ENCODE results near the gene ENTPD7. TPM values are rescaled to one million over a fixed set of nuclear protein-coding genes. Genes with fewer than 3 reads are reported as not detected.

ENTPD7 gene
- total RNA-seq = 5.2 and 6.2 TPM in 2 replicates

- DNase-seq = peak; percentile 82
- Mint-ChIP-seq H3K36me3 (ENCODE audit: low read depth) (peaks cover 16% of the 10 kb centered on the region), H3K9me3 (no peaks in the 10 kb centered on the region), H3K4me3 (peak within 1 kb of the TSS; percentile 85), H3K27me3 (peaks cover 5% of the 10 kb centered on the region), H3K27ac (peak within 1 kb of the TSS; percentile 70), H3K4me1 (peaks cover 19% of the 10 kb centered on the region)
- POLR2A ChIA-PET = interaction anchor here (0.6 to 2.8 kb wide), 7 partner anchors 16 to 1525 kb away, joined by 3 to 33 read pairs (median 4); partner anchors contain the start of genes COX15, CUTC, GOT1 and R3HCC1L
- peak; percentile 99 for ATAC-seq (ENCODE audit: low read depth)
- TF ChIP-seq, protein P1, sequence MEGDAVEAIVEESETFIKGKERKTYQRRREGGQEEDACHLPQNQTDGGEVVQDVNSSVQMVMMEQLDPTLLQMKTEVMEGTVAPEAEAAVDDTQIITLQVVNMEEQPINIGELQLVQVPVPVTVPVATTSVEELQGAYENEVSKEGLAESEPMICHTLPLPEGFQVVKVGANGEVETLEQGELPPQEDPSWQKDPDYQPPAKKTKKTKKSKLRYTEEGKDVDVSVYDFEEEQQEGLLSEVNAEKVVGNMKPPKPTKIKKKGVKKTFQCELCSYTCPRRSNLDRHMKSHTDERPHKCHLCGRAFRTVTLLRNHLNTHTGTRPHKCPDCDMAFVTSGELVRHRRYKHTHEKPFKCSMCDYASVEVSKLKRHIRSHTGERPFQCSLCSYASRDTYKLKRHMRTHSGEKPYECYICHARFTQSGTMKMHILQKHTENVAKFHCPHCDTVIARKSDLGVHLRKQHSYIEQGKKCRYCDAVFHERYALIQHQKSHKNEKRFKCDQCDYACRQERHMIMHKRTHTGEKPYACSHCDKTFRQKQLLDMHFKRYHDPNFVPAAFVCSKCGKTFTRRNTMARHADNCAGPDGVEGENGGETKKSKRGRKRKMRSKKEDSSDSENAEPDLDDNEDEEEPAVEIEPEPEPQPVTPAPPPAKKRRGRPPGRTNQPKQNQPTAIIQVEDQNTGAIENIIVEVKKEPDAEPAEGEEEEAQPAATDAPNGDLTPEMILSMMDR (IDR thresholded peaks at IDR 0.05) = no peak
- CTCF ChIA-PET = interaction anchor here (1.0 to 1.4 kb wide), 4 partner anchors 33 to 876 kb away, joined by 3 to 4 read pairs (median 3); partner anchors contain the start of gene HIF1AN
- intact Hi-C loops (cut with micrococcal nuclease) = loop anchor here (1.0 kb wide), 2 partner anchors 39 to 73 kb away; partner anchors contain the start of genes COX15, CUTC and SLC25A28
Measured at GRCh38 chr10:99659031-99659867, at the start of gene ENTPD7. TSS of gene ENTPD7 (plus strand) at chr10:99659509. CDS start at chr10:99659957, 448 bp downstream.

- TF ChIP-seq, protein P1 (IDR thresholded peaks at IDR 0.05) = no peak
- DNase-seq = no peak
- Mint-ChIP-seq H3K9me3 (no peaks in the 10 kb centered on the region), H3K27me3 (no peaks in the 10 kb centered on the region), H3K4me3 (no peak overlapping the region), H3K4me1 (peaks cover 34% of the 10 kb centered on the region), H3K27ac (no peak overlapping the region), H3K36me3 (ENCODE audit: low read depth) (peaks cover 51% of the 10 kb centered on the region)
- intact Hi-C loops (cut with micrococcal nuclease) = loop anchor here (10.0 kb wide), 1 partner anchor 105 kb away; no protein-coding TSS in a partner anchor
- POLR2A ChIA-PET = interaction anchor here (0.6 to 1.8 kb wide), 2 partner anchors 8 to 375 kb away, joined by 3 to 5 read pairs; no protein-coding TSS in a partner anchor
- ATAC-seq (ENCODE audit: low read depth) = no peak
- CTCF ChIA-PET = interaction anchor here (1.1 to 9.1 kb wide), 5 partner anchors 8 to 218 kb away, joined by 3 to 150 read pairs (median 10); no protein-coding TSS in a partner anchor
Measured at GRCh38 chr10:99610221-99610620, 49.1 kb upstream of the ENTPD7 start.

DNA sequence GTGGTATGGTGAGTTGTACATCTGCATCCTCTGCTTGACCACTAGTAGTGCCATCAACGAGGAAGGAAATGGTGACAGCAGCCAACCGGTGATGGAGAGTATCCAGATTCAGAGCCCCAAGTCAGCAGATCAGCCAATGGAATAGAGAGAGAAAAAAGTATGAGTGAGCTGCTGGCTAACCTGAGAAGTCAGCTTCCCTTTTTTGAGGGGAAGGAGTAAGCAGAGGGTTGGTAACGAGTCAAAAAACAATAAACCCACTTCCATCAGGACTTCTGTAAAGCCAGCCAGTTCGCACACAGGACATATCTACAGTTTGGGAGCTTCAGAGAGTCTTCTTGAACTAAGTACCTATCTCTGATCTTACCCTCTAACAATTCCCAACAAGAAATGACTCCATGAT is 48.0 kb upstream of the ENTPD7 start:
- peaks cover 42% of the 10 kb centered on the region for H3K4me1 Mint-ChIP-seq
- peak overlapping the region; percentile 50 for H3K27ac Mint-ChIP-seq
- no peak overlapping the region for H3K4me3 Mint-ChIP-seq
- H3K27me3 Mint-ChIP-seq = no peaks in the 10 kb centered on the region
- H3K36me3 Mint-ChIP-seq (ENCODE audit: low read depth) = peaks cover 55% of the 10 kb centered on the region
- H3K9me3 Mint-ChIP-seq = no peaks in the 10 kb centered on the region
- DNase-seq (no peak), ATAC-seq (ENCODE audit: low read depth) (no peak)
- ChIA-PET POLR2A (interaction anchor here (0.9 to 1.4 kb wide), 4 partner anchors 9 to 1742 kb away, joined by 3 to 5 read pairs (median 3); partner anchors contain the start of genes GOT1 and SLC25A28), CTCF (interaction anchor here (1.1 to 9.1 kb wide), 8 partner anchors 11 to 219 kb away, joined by 3 to 150 read pairs (median 9); partner anchors contain the start of gene GOT1)
- intact Hi-C loops (cut with micrococcal nuclease) = loop anchor here (10.0 kb wide), 1 partner anchor 103 kb away; no protein-coding TSS in a partner anchor
- TF ChIP-seq, protein P1 (IDR thresholded peaks at IDR 0.05) = no peak

GRCh38 chr10:99612167-99612831 is 47.0 kb upstream of the ENTPD7 start:
- Mint-ChIP-seq H3K36me3 (ENCODE audit: low read depth) (peaks cover 58% of the 10 kb centered on the region), H3K4me3 (no peak overlapping the region)
- TF ChIP-seq, protein P1 (IDR thresholded peaks at IDR 0.05) = peak; percentile 89

More at GRCh38 chr10:99612167-99612831, 47.0 kb upstream of the ENTPD7 start:
- DNase-seq = peak; percentile 19
- CTCF ChIA-PET = interaction anchor here (0.7 to 9.1 kb wide), 13 partner anchors 8 to 224 kb away, joined by 3 to 150 read pairs (median 6); partner anchors contain the start of genes ENTPD7, GOT1 and SLC25A28
- Mint-ChIP-seq H3K27me3 (no peaks in the 10 kb centered on the region), H3K9me3 (no peaks in the 10 kb centered on the region), H3K27ac (no peak overlapping the region), H3K4me1 (peaks cover 51% of the 10 kb centered on the region)
- POLR2A ChIA-PET = interaction anchor here (0.9 to 1.4 kb wide), 3 partner anchors 77 to 1741 kb away, joined by 3 to 5 read pairs (median 3); partner anchors contain the start of gene GOT1
- intact Hi-C loops (cut with micrococcal nuclease) = loop anchor here (1.0 to 10.0 kb wide), 4 partner anchors 52 to 220 kb away; no protein-coding TSS in a partner anchor
- ATAC-seq (ENCODE audit: low read depth) = peak; percentile 60

Measured in activated B cell treated with CpG ODN at 0.5 μM for 24 hours (primary cell).